Lung (tissue), 12 donors: Measurements from ENCODE around the gene CASK. TPM values are rescaled to one million over a fixed set of nuclear protein-coding genes. Genes with fewer than 3 reads are reported as not detected.

ENCODE experiments used
- ATAC-seq: fragments of 200-7000 bp; cut with Tn5 transposase; one replicate; pipeline ENCODE4 v1.9.1; 2020; ENCODE audit warnings: moderate number of reproducible peaks; ENCODE audit not compliant: insufficient read depth, low FRiP score
- DNase-seq, 3 donors: peaks; one replicate each; pipeline ENCODE4 v3.0.0-alpha.2; 2013 to 2017
- H3K27ac ChIP-seq, 2 donors: one replicate each; pipeline ENCODE4 v1.5.1; 2013; ENCODE audit warnings: mild to moderate bottlenecking in 2 of 2, moderate library complexity in 2 of 2, control low read depth in 1 of 2, inconsistent platforms in 1 of 2, low read depth in 1 of 2, low read length in 1 of 2
- H3K27me3 ChIP-seq, 3 donors: one replicate each; pipeline ENCODE4 v1.5.1; 2013; ENCODE audit warnings: low read length in 2 of 3; ENCODE audit not compliant: control insufficient read depth in 3 of 3, insufficient read depth in 3 of 3
- H3K36me3 ChIP-seq, 4 donors: one replicate each; pipeline ENCODE4 v1.5.1; 2013; ENCODE audit warnings: low read length in 4 of 4, mild to moderate bottlenecking in 1 of 4, moderate library complexity in 1 of 4; ENCODE audit not compliant: control insufficient read depth in 4 of 4, insufficient read depth in 4 of 4
- H3K4me1 ChIP-seq, 5 donors: one replicate each; pipeline ENCODE4 v1.5.1; 2013; ENCODE audit warnings: low read length in 5 of 5, mild to moderate bottlenecking in 2 of 5, moderate library complexity in 1 of 5; ENCODE audit not compliant: control insufficient read depth in 5 of 5, insufficient read depth in 5 of 5
- H3K4me3 ChIP-seq: one replicate; pipeline ENCODE4 v1.5.1; 2013; ENCODE audit warnings: mild to moderate bottlenecking, control low read depth, moderate library complexity
- H3K9ac ChIP-seq, 2 donors: one replicate each; pipeline ENCODE4 v1.5.1; 2013; ENCODE audit warnings: low read length in 2 of 2, control low read depth in 1 of 2; ENCODE audit not compliant: insufficient read depth in 1 of 2
- H3K9me3 ChIP-seq, 4 donors: one replicate each; pipeline ENCODE4 v1.5.1; 2013; ENCODE audit warnings: low read length in 3 of 4, mild to moderate bottlenecking in 1 of 4, moderate library complexity in 1 of 4; ENCODE audit not compliant: control insufficient read depth in 4 of 4, insufficient read depth in 3 of 4
- WGBS, 2 donors: extraction: QIAGEN DNeasy Blood & Tissue Kit; methylation state at CpG; one replicate each; pipeline ENCODE4 v1.1.7; 2013; 5-methylcytosine and 5-hydroxymethylcytosine counted together
- polyA plus RNA-seq, 2 donors: library from polyadenylated mRNA; stranded (reverse); fragments of 200-250 nt; gene quantifications; one replicate each; pipeline ENCODE4 v1.2.1, GENCODE V29; 2013
- total RNA-seq, 2 donors: library from RNA; depleted of rRNA in 1 of 2; stranded (reverse); fragments of >200 nt in 1 of 2; gene quantifications; one replicate each; pipeline ENCODE4 v1.2.1, GENCODE V29; 2014 to 2021
- TF ChIP-seq, protein P1 (sequence below): IDR thresholded peaks from 2 replicates; pipeline ENCODE4 v1.5.1; 2012; ENCODE audit warnings: mild to moderate bottlenecking; ENCODE audit errors: control extremely low read depth, extremely low read depth
- donor health status: control.
- donor health status: control.
- donor health status: Bipolar disorder and iron deficiency.
- donor health status: healthy.
- donor health status: DM: yes; HTN: yes; CAD: no.

The CASK gene
- total and polyA plus RNA-seq, 4 donors: 8.2 to 68.1 (median 30.6) TPM

- Histone ChIP-seq H3K9ac (no peak overlapping the region), H3K4me3 (no peak overlapping the region), H3K27ac (no peak overlapping the region), H3K9me3 (peaks cover 0 to 2% (median 0%) of the 10 kb centered on the region in 4 donors), H3K4me1 (peaks cover 0 to 1% (median 0%) of the 10 kb centered on the region in 5 donors), H3K27me3 (peaks cover 0 to 34% (median 13%) of the 10 kb centered on the region in 3 donors), H3K36me3 (no peaks in the 10 kb centered on the region)
- WGBS, 2 donors: 78 to 86% methylated on average over 3 of the region's 3 CpGs
- DNase-seq: no peak
- ATAC-seq: no peak
- TF ChIP-seq, protein P1, sequence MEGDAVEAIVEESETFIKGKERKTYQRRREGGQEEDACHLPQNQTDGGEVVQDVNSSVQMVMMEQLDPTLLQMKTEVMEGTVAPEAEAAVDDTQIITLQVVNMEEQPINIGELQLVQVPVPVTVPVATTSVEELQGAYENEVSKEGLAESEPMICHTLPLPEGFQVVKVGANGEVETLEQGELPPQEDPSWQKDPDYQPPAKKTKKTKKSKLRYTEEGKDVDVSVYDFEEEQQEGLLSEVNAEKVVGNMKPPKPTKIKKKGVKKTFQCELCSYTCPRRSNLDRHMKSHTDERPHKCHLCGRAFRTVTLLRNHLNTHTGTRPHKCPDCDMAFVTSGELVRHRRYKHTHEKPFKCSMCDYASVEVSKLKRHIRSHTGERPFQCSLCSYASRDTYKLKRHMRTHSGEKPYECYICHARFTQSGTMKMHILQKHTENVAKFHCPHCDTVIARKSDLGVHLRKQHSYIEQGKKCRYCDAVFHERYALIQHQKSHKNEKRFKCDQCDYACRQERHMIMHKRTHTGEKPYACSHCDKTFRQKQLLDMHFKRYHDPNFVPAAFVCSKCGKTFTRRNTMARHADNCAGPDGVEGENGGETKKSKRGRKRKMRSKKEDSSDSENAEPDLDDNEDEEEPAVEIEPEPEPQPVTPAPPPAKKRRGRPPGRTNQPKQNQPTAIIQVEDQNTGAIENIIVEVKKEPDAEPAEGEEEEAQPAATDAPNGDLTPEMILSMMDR: no peak
Measured at GRCh38 chrX:41596596-41596995, 326.8 kb downstream of the CASK start.

DNA sequence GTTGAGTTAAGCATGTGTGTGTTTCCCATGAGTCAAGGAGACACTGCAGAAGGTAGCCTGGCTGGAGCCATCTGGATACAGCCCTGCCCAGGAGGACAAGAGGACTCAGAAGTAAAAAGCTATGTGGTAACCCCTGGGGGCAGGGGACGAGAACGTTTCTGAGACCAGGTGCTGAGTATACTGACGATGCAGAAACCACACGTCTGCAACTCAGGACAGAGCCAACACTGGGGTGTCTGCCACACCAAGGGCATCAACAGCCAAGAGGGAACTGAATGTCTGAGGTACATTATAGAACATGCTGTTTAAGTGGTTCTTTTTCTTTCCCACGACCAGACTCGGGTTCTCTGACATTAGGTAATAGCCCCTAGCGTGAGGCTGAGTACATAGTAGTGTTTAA lies 328.7 kb downstream of the CASK start:
- 69 to 74% methylated on average over 7 of the region's 7 CpGs for WGBS, 2 donors

GRCh38 chrX:41591906-41592305 lies 331.4 kb downstream of the CASK start:
- 81 to 99% methylated on average over 4 of the region's 4 CpGs for WGBS, 2 donors
- DNase-seq (no peak), ATAC-seq (no peak)
- peaks cover 0 to 2% (median 0%) of the 10 kb centered on the region in 4 donors for H3K9me3 ChIP-seq
- H3K4me1 ChIP-seq: peaks cover 0 to 1% (median 0%) of the 10 kb centered on the region in 5 donors
- H3K27me3 ChIP-seq: peaks cover 0 to 33% (median 6%) of the 10 kb centered on the region in 3 donors
- no peak overlapping the region for H3K27ac ChIP-seq
- H3K36me3 ChIP-seq: peaks cover 0 to 1% (median 0%) of the 10 kb centered on the region in 4 donors
- no peak overlapping the region for H3K4me3 ChIP-seq
- no peak overlapping the region for H3K9ac ChIP-seq
- TF ChIP-seq, protein P1: no peak

More for the DNA sequence above, 328.7 kb downstream of the CASK start:
- H3K27me3 ChIP-seq: peaks cover 0 to 33% (median 9%) of the 10 kb centered on the region in 3 donors
- peaks cover 0 to 1% (median 0%) of the 10 kb centered on the region in 5 donors for H3K4me1 ChIP-seq
- no peak for ATAC-seq
- H3K4me3 ChIP-seq: no peak overlapping the region
- peaks cover 0 to 2% (median 0%) of the 10 kb centered on the region in 4 donors for H3K9me3 ChIP-seq
- H3K27ac ChIP-seq: no peak overlapping the region
- no peaks in the 10 kb centered on the region for H3K36me3 ChIP-seq
- no peak for DNase-seq
- TF ChIP-seq, protein P1: no peak
- no peak overlapping the region for H3K9ac ChIP-seq

- ATAC-seq (no peak), DNase-seq (no peak)
- H3K27ac ChIP-seq: no peak overlapping the region
- H3K9me3 ChIP-seq: peaks cover 0 to 2% (median 0%) of the 10 kb centered on the region in 4 donors
- peaks cover 0 to 27% (median 8%) of the 10 kb centered on the region in 3 donors for H3K27me3 ChIP-seq
- TF ChIP-seq, protein P1: no peak
- H3K4me3 ChIP-seq: no peak overlapping the region
- 71 to 80% methylated on average over 3 of the region's 3 CpGs for WGBS, 2 donors
- peaks cover 0 to 1% (median 0%) of the 10 kb centered on the region in 4 donors for H3K36me3 ChIP-seq
- peaks cover 0 to 1% (median 0%) of the 10 kb centered on the region in 5 donors for H3K4me1 ChIP-seq
- H3K9ac ChIP-seq: no peak overlapping the region
Measured at GRCh38 chrX:41590641-41591040, 332.7 kb downstream of the CASK start.
